ENCODE results near the gene PHF21A. TPM values are rescaled to one million over a fixed set of nuclear protein-coding genes. Genes with fewer than 3 reads are reported as not detected.

Gene PHF21A
- total and polyA plus RNA-seq, 2 donors (not counting 3 experiments of a cell fraction or from before 2014, with no cell fraction given), result 14.1 to 30.5 TPM

DNA sequence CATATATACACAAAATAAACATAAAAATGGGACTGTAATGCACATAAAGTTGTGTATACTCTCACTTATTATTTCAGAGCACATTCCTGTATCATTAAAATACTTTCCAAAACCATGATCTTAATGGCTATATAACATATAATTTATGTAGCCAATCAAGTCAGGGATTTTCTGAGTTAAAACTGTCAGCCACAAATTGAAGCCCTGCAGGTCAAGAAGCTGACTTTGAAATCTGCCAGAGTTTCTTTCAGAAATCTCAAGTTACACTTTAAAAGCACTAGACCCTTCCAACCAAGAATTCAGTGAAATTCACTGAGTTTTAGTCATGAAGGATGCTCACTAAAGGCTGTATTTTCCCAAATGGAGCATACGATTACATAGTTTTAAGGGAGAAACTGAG lies 47.6 kb downstream of the PHF21A start:
- Histone ChIP-seq H3K4me3 (replicated peaks in 1 of 3; ENCODE audit: insufficient read depth in 1 of 3, low read depth in 1 of 3, low read length in 3 of 3) (no peak overlapping the region), H2AFZ (ENCODE audit: low read depth, low read length) (no peak overlapping the region), H4K20me1 (replicated peaks; ENCODE audit: control insufficient read depth, extremely low read depth, insufficient read depth, low read length) (no peaks in the 10 kb centered on the region), H3K27me3 (ENCODE audit: control insufficient read depth in 2 of 2, insufficient read depth in 2 of 2, low read length in 2 of 2) (no peaks in the 10 kb centered on the region), H3K9me1 (replicated peaks; ENCODE audit: control insufficient read depth, extremely low read depth, insufficient read depth, low read length) (no peaks in the 10 kb centered on the region), H3K9ac (replicated peaks; ENCODE audit: extremely low read depth, insufficient read depth, low read length) (no peak overlapping the region), H3K36me3 (ENCODE audit: control insufficient read depth in 2 of 2, extremely low read depth in 1 of 2, insufficient read depth in 2 of 2, low read length in 2 of 2) (no peaks in the 10 kb centered on the region), H3K9me3 (replicated peaks; ENCODE audit: control insufficient read depth, insufficient read depth, low read length) (no peaks in the 10 kb centered on the region), H3K4me2 (ENCODE audit: insufficient read depth, low read length) (no peak overlapping the region), H3K27ac (ENCODE audit: insufficient read depth, low read depth, low read length) (no peak overlapping the region), H3K79me2 (ENCODE audit: control insufficient read depth, insufficient read depth, low read length) (no peaks in the 10 kb centered on the region), H3K4me1 (ENCODE audit: control insufficient read depth, extremely low read depth, insufficient read depth, low read length) (no peaks in the 10 kb centered on the region)
- no TSS peak for BruUV-seq (replicated peaks)
- intact Hi-C loops (cut with micrococcal nuclease), result loop anchor here (10.0 kb wide), 1 partner anchor 121 kb away; no protein-coding TSS in a partner anchor
- FAIRE-seq (no peak), DNase-seq (ENCODE audit: low read depth, low spot score) (no peak)
- no peak for TF ChIP-seq EZH2 (IDR thresholded peaks at IDR 0.05; ENCODE audit: borderline replicate concordance, low read depth, low read length, severe bottlenecking)
- no peak for TF ChIP-seq MYC (IDR thresholded peaks at IDR 0.05; ENCODE audit: low read depth, low read length)
- no peak for TF ChIP-seq CTCF (IDR thresholded peaks at IDR 0.05; ENCODE audit: extremely low read depth in 1 of 2, insufficient read depth in 1 of 2, low read depth in 1 of 2, low read length in 2 of 2)
- TF ChIP-seq POLR2A (IDR thresholded peaks at IDR 0.05; ENCODE audit: low read depth, low read length), result no peak
- TF ChIP-seq JUN (IDR thresholded peaks at IDR 0.05; ENCODE audit: borderline replicate concordance, insufficient read depth, insufficient read length, low read depth), result no peak
- no peak for TF ChIP-seq POLR2AphosphoS5 (IDR thresholded peaks at IDR 0.05; ENCODE audit: insufficient read depth, low read depth, low read length)
- no peak for TF ChIP-seq MAX (IDR thresholded peaks at IDR 0.05; ENCODE audit: insufficient read depth, insufficient read length)
- TF ChIP-seq FOS (IDR thresholded peaks at IDR 0.05; ENCODE audit: borderline replicate concordance, insufficient read depth, low read length), result no peak
- no peak for TF ChIP-seq GATA2 (IDR thresholded peaks at IDR 0.05; ENCODE audit: insufficient read depth, insufficient read length, low read depth, low read length)
- ChIA-PET CTCF (no interaction called here), POLR2A (no interaction called here)
- dilution Hi-C loops (cut with MboI; ENCODE audit: extremely low pct_ligation_motif_present, low sequenced_read_pairs), result no loop called here

Data from endothelial cell of umbilical vein (primary cell).